IMR-90 (cell line): Measurements from ENCODE around the gene UCP2. TPM values are rescaled to one million over a fixed set of nuclear protein-coding genes. Genes with fewer than 3 reads are reported as not detected.

Source experiments
- ATAC-seq: fragments of 200-7000 bp; cut with Tn5 transposase; 2 replicates; pipeline ENCODE4 v1.9.1; 2020; ENCODE audit warnings: low read depth, mild to moderate bottlenecking, moderate library complexity
- BruUV-seq: library from RNA; stranded (reverse); fragments of 400-500 nt; replicated peaks from 2 replicates; lab custom pipeline; 2021; lab: Mats Ljungman, UMichigan
- CTCF ChIA-PET: fragments of 300-600 bp; formaldehyde crosslinking; extraction: SDS; loops from one replicate; lab custom pipeline; 2021; ENCODE audit warnings: antibody characterized with exemption; lab: Yijun Ruan, JAX
- POLR2A ChIA-PET: fragments of 300-600 bp; sonication (Branson Sonifier 250); formaldehyde crosslinking; loops from one replicate; lab custom pipeline; 2022; ENCODE audit warnings: antibody characterized with exemption; ENCODE audit not compliant: unreplicated experiment; lab: Charles Lee
- DNase-seq: peaks from one replicate; pipeline ENCODE4 v3.0.0; 2013
- H2AFZ ChIP-seq: replicated peaks from 2 replicates; pipeline ENCODE3; 2013; ENCODE audit warnings: low read length, mild to moderate bottlenecking; ENCODE audit not compliant: poor library complexity
- H2AK5ac ChIP-seq: 2 replicates; pipeline ENCODE4 v1.6.1; 2013; ENCODE audit warnings: low read depth, low read length, inconsistent platforms
- H2AK9ac ChIP-seq: replicated peaks from 2 replicates; pipeline ENCODE3; 2013; ENCODE audit warnings: mild to moderate bottlenecking, low read depth, low read length, moderate library complexity; ENCODE audit not compliant: poor library complexity
- H2BK120ac ChIP-seq: 2 replicates; pipeline ENCODE4 v1.6.1; 2013; ENCODE audit warnings: low read depth, low read length, inconsistent platforms
- H2BK15ac ChIP-seq: 3 replicates; pipeline ENCODE4 v1.6.1; 2013; ENCODE audit warnings: low read depth, low read length, inconsistent platforms
- H2BK20ac ChIP-seq: 2 replicates; pipeline ENCODE4 v1.6.1; 2013; ENCODE audit warnings: low read depth, mild to moderate bottlenecking, inconsistent platforms, low read length, moderate library complexity
- H2BK5ac ChIP-seq: 2 replicates; pipeline ENCODE4 v1.6.1; 2013; ENCODE audit warnings: mild to moderate bottlenecking, low read depth, low read length, inconsistent platforms; ENCODE audit not compliant: poor library complexity, severe bottlenecking
- H3K14ac ChIP-seq: replicated peaks from 2 replicates; pipeline ENCODE4 v1.6.1; 2013; ENCODE audit warnings: low read depth, low read length, inconsistent platforms
- H3K18ac ChIP-seq: 2 replicates; pipeline ENCODE4 v1.6.1; 2013; ENCODE audit warnings: low read depth, low read length, control low read depth
- H3K23ac ChIP-seq: 2 replicates; pipeline ENCODE4 v1.6.1; 2013; ENCODE audit warnings: low read depth, low read length, inconsistent platforms
- H3K27ac ChIP-seq: 2 replicates; pipeline ENCODE4 v1.5.1; 2013; ENCODE audit warnings: mild to moderate bottlenecking, control low read depth, low read length; ENCODE audit not compliant: insufficient read depth
- H3K27me3 ChIP-seq: 2 replicates; pipeline ENCODE4 v1.6.1; 2013; ENCODE audit warnings: low read length; ENCODE audit not compliant: control insufficient read depth, insufficient read depth
- H3K36me3 ChIP-seq: 2 replicates; pipeline ENCODE4 v1.6.1; 2013; ENCODE audit warnings: low read length, mixed read lengths; ENCODE audit not compliant: control insufficient read depth, insufficient read depth
- H3K4ac ChIP-seq: 2 replicates; pipeline ENCODE4 v1.6.1; 2013; ENCODE audit warnings: low read depth, low read length, inconsistent platforms
- H3K4me1 ChIP-seq: 2 replicates; pipeline ENCODE4 v1.6.1; 2013; ENCODE audit warnings: low read length, mixed read lengths; ENCODE audit not compliant: control insufficient read depth, insufficient read depth
- H3K4me2 ChIP-seq: 2 replicates; pipeline ENCODE4 v1.6.1; 2013; ENCODE audit warnings: low read depth, mild to moderate bottlenecking, control low read depth, low read length, moderate library complexity
- H3K4me3 ChIP-seq: 2 replicates; pipeline ENCODE4 v1.5.1; 2013; ENCODE audit warnings: low read depth, mild to moderate bottlenecking, control low read depth, low read length, moderate library complexity; ENCODE audit not compliant: insufficient read depth
- H3K56ac ChIP-seq: 2 replicates; pipeline ENCODE4 v1.6.1; 2013; ENCODE audit warnings: low read length, inconsistent platforms; ENCODE audit not compliant: insufficient read depth; ENCODE audit errors: extremely low read depth
- H3K79me1 ChIP-seq, 2 experiments: 2 replicates each; pipeline ENCODE4 v1.6.1; 2013; ENCODE audit warnings: low read length in 2 of 2, inconsistent platforms in 1 of 2, low read depth in 1 of 2
- H3K9ac ChIP-seq: 2 replicates; pipeline ENCODE4 v1.6.1; 2013; ENCODE audit warnings: low read depth, low read length, control low read depth
- H3K9me1 ChIP-seq: 2 replicates; pipeline ENCODE4 v1.6.1; 2013; ENCODE audit warnings: low read length, inconsistent platforms; ENCODE audit not compliant: insufficient read depth
- H3K9me3 ChIP-seq: 2 replicates; pipeline ENCODE4 v1.6.1; 2013; ENCODE audit warnings: low read length; ENCODE audit not compliant: control insufficient read depth, insufficient read depth
- H4K20me1 ChIP-seq: 2 replicates; pipeline ENCODE4 v1.6.1; 2013; ENCODE audit warnings: low read length, inconsistent platforms; ENCODE audit not compliant: insufficient read depth
- H4K5ac ChIP-seq: 2 replicates; pipeline ENCODE4 v1.6.1; 2013; ENCODE audit warnings: mild to moderate bottlenecking, low read depth, low read length, control low read depth
- H4K8ac ChIP-seq, 2 experiments: 2 replicates each; pipeline ENCODE4 v1.6.1; 2013; ENCODE audit warnings: low read depth in 2 of 2, low read length in 2 of 2, control low read depth in 1 of 2, inconsistent platforms in 1 of 2
- H4K91ac ChIP-seq: 2 replicates; pipeline ENCODE4 v1.6.1; 2013; ENCODE audit warnings: low read depth, low read length, inconsistent platforms; ENCODE audit not compliant: insufficient read depth
- BHLHE40 ChIP-seq: fragments of 150-350 bp; IDR thresholded peaks from 2 replicates; pipeline ENCODE4 v1.6.1; 2016; ENCODE audit warnings: mild to moderate bottlenecking, low read depth, low read length
- CEBPB ChIP-seq: IDR thresholded peaks from 2 replicates; pipeline ENCODE4 v1.6.1; 2012; ENCODE audit warnings: low read depth, low read length, improper control_type of control experiment
- CHD1 ChIP-seq: IDR thresholded peaks from 2 replicates; pipeline ENCODE4 v1.6.1; 2012; ENCODE audit warnings: low read depth, low read length, improper control_type of control experiment
- FOS ChIP-seq: fragments of 150-350 bp; IDR thresholded peaks from 2 replicates; pipeline ENCODE4 v1.6.1; 2016; ENCODE audit warnings: low read depth, low read length
- MXI1 ChIP-seq: IDR thresholded peaks from 2 replicates; pipeline ENCODE4 v1.6.1; 2012; ENCODE audit warnings: low read depth, mild to moderate bottlenecking, low read length, moderate library complexity, borderline replicate concordance
- RAD21 ChIP-seq: IDR thresholded peaks from 2 replicates; pipeline ENCODE4 v1.6.1; 2012; ENCODE audit warnings: low read length, improper control_type of control experiment
- RCOR1 ChIP-seq: IDR thresholded peaks from 2 replicates; pipeline ENCODE4 v1.6.1; 2012; ENCODE audit warnings: mild to moderate bottlenecking, low read length, improper control_type of control experiment; ENCODE audit not compliant: insufficient replicate concordance
- RFX5 ChIP-seq: IDR thresholded peaks from 2 replicates; pipeline ENCODE4 v1.8.0; 2012; ENCODE audit warnings: low read depth, mild to moderate bottlenecking, low read length, moderate library complexity
- WGBS, 2 experiments: methylation state at CpG; one replicate each; pipeline versions ENCODE4 v1.1.5 to v1.1.7; 2013; ENCODE audit warnings: missing lambda C conversion rate in 2 of 2; ENCODE audit not compliant: insufficient read length in 1 of 2; ENCODE audit errors: extremely low coverage in 2 of 2; 5-methylcytosine and 5-hydroxymethylcytosine counted together
- dilution Hi-C: fragments of 300-500 bp; cut with HindIII; formaldehyde crosslinking; loops from one replicate; pipeline ENCODE4 v1.14.3; 2018; ENCODE audit warnings: low sequenced_read_pairs; ENCODE audit not compliant: unreplicated experiment
- in situ Hi-C: fragments of 300-500 bp; cut with MboI; formaldehyde crosslinking; loops from 3 replicates; pipeline ENCODE4 v1.14.3; 2019; ENCODE audit warnings: low sequenced_read_pairs, inconsistent platforms, mixed read lengths
- intact Hi-C: fragments of 100-400 bp; cut with micrococcal nuclease; formaldehyde crosslinking; loops from 2 replicates; pipeline ENCODE4 v1.10.0; 2022
- polyA plus RNA-seq, 3 experiments: library from polyadenylated mRNA; depleted of rRNA; stranded (reverse); fragments of >200 nt; gene quantifications; 2 replicates each; pipeline ENCODE4 v1.2.3, GENCODE V29; 2012; ENCODE audit warnings: low replicate concordance in 1 of 3
- total RNA-seq: library from RNA; depleted of rRNA; stranded (reverse); fragments of >200 nt; gene quantifications from 2 replicates; pipeline ENCODE4 v1.2.3, GENCODE V29; 2012
- TF ChIP-seq, protein P1 (sequence below): fragments of 150-350 bp; IDR thresholded peaks from 2 replicates; pipeline ENCODE4 v1.6.1; 2017; ENCODE audit warnings: mild to moderate bottlenecking, antibody characterized with exemption, low read length, low read depth
- TF ChIP-seq, protein P2 (sequence below): fragments of 150-350 bp; IDR thresholded peaks from 2 replicates; pipeline ENCODE4 v1.6.1; 2016; ENCODE audit warnings: low read depth, mild to moderate bottlenecking, low read length, moderate library complexity, borderline replicate concordance
- TF ChIP-seq, protein P3 (sequence below): conservative IDR thresholded peaks from 2 replicates; pipeline ENCODE4 v1.5.1; 2012; ENCODE audit warnings: mild to moderate bottlenecking, low read depth, low read length, improper control_type of control experiment

The UCP2 gene
- total and polyA plus RNA-seq, 2 of the 4 experiments (the other 2 are of a cell fraction), result 2.0 to 11.9 TPM

DNA sequence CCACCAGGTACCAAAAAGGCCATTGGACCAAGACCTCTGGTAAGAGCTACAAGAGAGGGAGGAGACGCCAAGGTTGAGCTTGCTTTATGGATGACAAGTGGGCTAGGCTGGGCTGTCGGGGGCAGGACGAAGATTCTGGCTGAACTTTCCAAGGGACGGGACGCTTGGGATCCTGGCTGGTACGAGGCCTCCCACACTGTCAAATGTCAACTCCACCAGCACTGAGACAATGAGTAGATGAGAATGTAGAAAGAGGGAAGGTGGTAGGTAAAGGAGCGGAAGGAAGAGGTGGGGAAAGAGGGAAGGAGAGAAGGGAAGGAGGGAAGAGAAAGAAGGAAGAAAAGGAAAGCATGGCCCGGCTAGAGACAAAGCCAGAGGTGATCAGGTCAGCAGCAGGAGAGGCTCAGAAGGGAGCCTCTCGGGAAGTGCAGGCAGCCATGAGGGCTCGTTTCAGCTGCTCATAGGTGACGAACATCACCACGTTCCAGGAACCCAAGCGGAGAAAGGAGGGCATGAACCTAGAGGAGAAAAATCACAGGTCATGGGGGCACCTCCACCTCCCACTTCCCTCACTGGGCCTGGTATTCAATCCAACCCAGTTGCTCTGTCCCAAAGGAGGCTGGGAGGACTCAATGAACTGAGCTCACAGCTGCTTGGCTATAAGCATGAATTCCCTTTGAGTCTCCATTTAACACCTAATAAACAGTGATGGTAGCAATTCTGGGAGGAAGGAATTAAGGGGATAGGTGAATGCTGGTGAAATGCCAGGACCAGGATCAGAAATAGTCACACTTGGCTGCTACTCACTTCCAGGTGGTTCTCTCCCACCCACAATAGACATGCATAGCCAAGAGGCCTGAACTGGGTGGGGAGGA is 7.8 kb downstream of the UCP2 start:
- BruUV-seq, result no TSS peak
- Histone ChIP-seq H3K27me3 (no peaks in the 10 kb centered on the region), H4K8ac (no peak overlapping the region), H3K23ac (no peak overlapping the region), H3K14ac (no peak overlapping the region), H3K9me1 (0 out of 2 replicates have a peak, but pooled peaks cover 4% of the 10 kb centered on the region), H3K36me3 (no peaks in the 10 kb centered on the region), H2BK20ac (no peak overlapping the region), H2AK5ac (no peak overlapping the region), H2BK120ac (no peak overlapping the region), H3K4me2 (no peak overlapping the region), H3K9me3 (no peaks in the 10 kb centered on the region), H3K9ac (no peak overlapping the region), H3K4me1 (no peaks in the 10 kb centered on the region), H2BK15ac (no peak overlapping the region), H4K20me1 (no peaks in the 10 kb centered on the region), H4K5ac (no peak overlapping the region), H3K18ac (no peak overlapping the region), H2BK5ac (no peak overlapping the region), H2AK9ac (peak overlapping the region; percentile 17), H3K4ac (no peak overlapping the region), H2AFZ (no peak overlapping the region), H3K56ac (no peak overlapping the region), H3K4me3 (no peak overlapping the region), H3K79me1 (no peaks in the 10 kb centered on the region), H3K27ac (no peak overlapping the region), H4K91ac (no peak overlapping the region)
- WGBS, 2 experiments, result 90 to 100% methylated on average over 1 to 2 of the region's 13 CpGs
- no peak for ATAC-seq
- POLR2A ChIA-PET, result no interaction called here
- CTCF ChIA-PET, result no interaction called here
- intact Hi-C loops, result no loop called here
- DNase-seq, result no peak
- TF ChIP-seq FOS (no peak), CHD1 (no peak), RFX5 (no peak), RAD21 (no peak), BHLHE40 (no peak), CEBPB (no peak), MXI1 (no peak), RCOR1 (no peak)
- TF ChIP-seq, protein P1, sequence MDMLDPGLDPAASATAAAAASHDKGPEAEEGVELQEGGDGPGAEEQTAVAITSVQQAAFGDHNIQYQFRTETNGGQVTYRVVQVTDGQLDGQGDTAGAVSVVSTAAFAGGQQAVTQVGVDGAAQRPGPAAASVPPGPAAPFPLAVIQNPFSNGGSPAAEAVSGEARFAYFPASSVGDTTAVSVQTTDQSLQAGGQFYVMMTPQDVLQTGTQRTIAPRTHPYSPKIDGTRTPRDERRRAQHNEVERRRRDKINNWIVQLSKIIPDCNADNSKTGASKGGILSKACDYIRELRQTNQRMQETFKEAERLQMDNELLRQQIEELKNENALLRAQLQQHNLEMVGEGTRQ, result no peak
- TF ChIP-seq, protein P2, sequence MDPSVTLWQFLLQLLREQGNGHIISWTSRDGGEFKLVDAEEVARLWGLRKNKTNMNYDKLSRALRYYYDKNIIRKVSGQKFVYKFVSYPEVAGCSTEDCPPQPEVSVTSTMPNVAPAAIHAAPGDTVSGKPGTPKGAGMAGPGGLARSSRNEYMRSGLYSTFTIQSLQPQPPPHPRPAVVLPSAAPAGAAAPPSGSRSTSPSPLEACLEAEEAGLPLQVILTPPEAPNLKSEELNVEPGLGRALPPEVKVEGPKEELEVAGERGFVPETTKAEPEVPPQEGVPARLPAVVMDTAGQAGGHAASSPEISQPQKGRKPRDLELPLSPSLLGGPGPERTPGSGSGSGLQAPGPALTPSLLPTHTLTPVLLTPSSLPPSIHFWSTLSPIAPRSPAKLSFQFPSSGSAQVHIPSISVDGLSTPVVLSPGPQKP, result no peak
- TF ChIP-seq, protein P3, sequence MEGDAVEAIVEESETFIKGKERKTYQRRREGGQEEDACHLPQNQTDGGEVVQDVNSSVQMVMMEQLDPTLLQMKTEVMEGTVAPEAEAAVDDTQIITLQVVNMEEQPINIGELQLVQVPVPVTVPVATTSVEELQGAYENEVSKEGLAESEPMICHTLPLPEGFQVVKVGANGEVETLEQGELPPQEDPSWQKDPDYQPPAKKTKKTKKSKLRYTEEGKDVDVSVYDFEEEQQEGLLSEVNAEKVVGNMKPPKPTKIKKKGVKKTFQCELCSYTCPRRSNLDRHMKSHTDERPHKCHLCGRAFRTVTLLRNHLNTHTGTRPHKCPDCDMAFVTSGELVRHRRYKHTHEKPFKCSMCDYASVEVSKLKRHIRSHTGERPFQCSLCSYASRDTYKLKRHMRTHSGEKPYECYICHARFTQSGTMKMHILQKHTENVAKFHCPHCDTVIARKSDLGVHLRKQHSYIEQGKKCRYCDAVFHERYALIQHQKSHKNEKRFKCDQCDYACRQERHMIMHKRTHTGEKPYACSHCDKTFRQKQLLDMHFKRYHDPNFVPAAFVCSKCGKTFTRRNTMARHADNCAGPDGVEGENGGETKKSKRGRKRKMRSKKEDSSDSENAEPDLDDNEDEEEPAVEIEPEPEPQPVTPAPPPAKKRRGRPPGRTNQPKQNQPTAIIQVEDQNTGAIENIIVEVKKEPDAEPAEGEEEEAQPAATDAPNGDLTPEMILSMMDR, result no peak
- in situ Hi-C loops, result no loop called here
- dilution Hi-C loops, result no loop called here
